Testis (tissue), 3 donors: ENCODE results near the gene TSPAN12. TPM values are rescaled to one million over a fixed set of nuclear protein-coding genes. Genes with fewer than 3 reads are reported as not detected.

Experiments used
- DNase-seq: peaks from one replicate; pipeline ENCODE4 v3.0.0-alpha.2; 2019
- H3K27ac ChIP-seq, 2 donors: fragments of 200-600 bp; sonication (generic); one replicate each; pipeline ENCODE4 v1.5.1; 2019
- H3K27me3 ChIP-seq: fragments of 200-600 bp; sonication (generic); one replicate; pipeline ENCODE4 v1.5.1; 2019
- H3K36me3 ChIP-seq: fragments of 200-600 bp; sonication (generic); one replicate; pipeline ENCODE4 v1.5.1; 2017; ENCODE audit warnings: low read depth; ENCODE audit errors: missing control alignments
- H3K4me1 ChIP-seq: fragments of 200-600 bp; sonication (generic); one replicate; pipeline ENCODE4 v1.5.1; 2019
- H3K4me3 ChIP-seq, 2 donors: fragments of 200-600 bp; sonication (generic); one replicate each; pipeline ENCODE4 v1.5.1; 2017 to 2019
- H3K9me3 ChIP-seq: fragments of 200-600 bp; sonication (generic); one replicate; pipeline ENCODE4 v1.5.1; 2017
- POLR2A ChIP-seq: fragments of 450-650 bp; IDR thresholded peaks from one replicate; pipeline ENCODE4 v1.6.1; 2017; ENCODE audit warnings: antibody characterized with exemption, mild to moderate bottlenecking, moderate library complexity
- WGBS, 2 donors: methylation state at CpG; one replicate each; pipeline ENCODE4 v1.1.5; 2018; 5-methylcytosine and 5-hydroxymethylcytosine counted together
- intact Hi-C: fragments of 100-400 bp; cut with DNase I; formaldehyde crosslinking; loops from one replicate; pipeline ENCODE4 v1.15.1; 2023; ENCODE audit warnings: low total_unique reads
- polyA plus RNA-seq: library from polyadenylated mRNA; stranded (reverse); fragments of 350-450 nt; fragmentation: Illumina TruSeq; extraction: RNeasy Lipid Tissue Mini Kit (QIAGEN cat#74804); gene quantifications from one replicate; pipeline ENCODE4 v1.2.3, GENCODE V29; 2014; ENCODE audit warnings: low read depth, low replicate concordance; ENCODE audit not compliant: insufficient read depth
- total RNA-seq, 2 donors: library from RNA; depleted of rRNA; stranded (reverse); fragments of >200 nt; gene quantifications; one replicate each; pipeline ENCODE4 v1.2.3, GENCODE V29; 2016
- TF ChIP-seq, protein P1 (sequence below), 3 experiments: fragments of 450-650 bp in 2 of 3; fragments of 200-600 bp in 1 of 3; sonication (generic) in 1 of 3; IDR thresholded peaks; one replicate each; pipeline ENCODE4 v1.5.1; 2016 to 2019; ENCODE audit warnings: antibody characterized with exemption in 3 of 3, mild to moderate bottlenecking in 2 of 3, moderate library complexity in 1 of 3

Gene TSPAN12
- total and polyA plus RNA-seq, 3 donors from 2014 or later = 4.3 to 6.6 (median 6.3) TPM

DNA sequence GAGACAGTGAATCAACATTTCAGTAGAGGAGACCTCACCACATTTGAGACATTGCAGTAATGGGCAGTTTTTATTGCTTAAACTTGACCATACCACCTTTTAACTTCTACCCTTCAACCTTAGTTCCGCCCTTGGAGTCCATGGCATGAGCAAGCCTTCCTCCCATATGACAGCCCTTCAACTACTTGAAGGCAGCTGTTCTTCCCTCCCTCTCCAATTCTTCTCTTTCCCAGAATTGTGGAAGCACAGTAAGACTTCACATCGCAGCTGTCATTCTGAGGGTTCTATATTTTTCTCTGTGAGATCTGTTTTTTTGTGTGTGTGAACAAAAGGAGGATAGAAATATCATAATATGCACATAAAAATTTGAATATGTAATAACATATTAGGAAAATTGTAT is 2.2 kb upstream of the TSPAN12 start:
- no peak for DNase-seq
- intact Hi-C loops = no loop called here
- H3K36me3 ChIP-seq = no peaks in the 10 kb centered on the region
- H3K9me3 ChIP-seq = no peaks in the 10 kb centered on the region
- H3K27ac ChIP-seq = no peak overlapping the region
- no peak for TF ChIP-seq POLR2A
- TF ChIP-seq, protein P1, sequence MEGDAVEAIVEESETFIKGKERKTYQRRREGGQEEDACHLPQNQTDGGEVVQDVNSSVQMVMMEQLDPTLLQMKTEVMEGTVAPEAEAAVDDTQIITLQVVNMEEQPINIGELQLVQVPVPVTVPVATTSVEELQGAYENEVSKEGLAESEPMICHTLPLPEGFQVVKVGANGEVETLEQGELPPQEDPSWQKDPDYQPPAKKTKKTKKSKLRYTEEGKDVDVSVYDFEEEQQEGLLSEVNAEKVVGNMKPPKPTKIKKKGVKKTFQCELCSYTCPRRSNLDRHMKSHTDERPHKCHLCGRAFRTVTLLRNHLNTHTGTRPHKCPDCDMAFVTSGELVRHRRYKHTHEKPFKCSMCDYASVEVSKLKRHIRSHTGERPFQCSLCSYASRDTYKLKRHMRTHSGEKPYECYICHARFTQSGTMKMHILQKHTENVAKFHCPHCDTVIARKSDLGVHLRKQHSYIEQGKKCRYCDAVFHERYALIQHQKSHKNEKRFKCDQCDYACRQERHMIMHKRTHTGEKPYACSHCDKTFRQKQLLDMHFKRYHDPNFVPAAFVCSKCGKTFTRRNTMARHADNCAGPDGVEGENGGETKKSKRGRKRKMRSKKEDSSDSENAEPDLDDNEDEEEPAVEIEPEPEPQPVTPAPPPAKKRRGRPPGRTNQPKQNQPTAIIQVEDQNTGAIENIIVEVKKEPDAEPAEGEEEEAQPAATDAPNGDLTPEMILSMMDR (IDR thresholded peaks at IDR 0.05) = no peak
- 93 to 95% methylated on average over 2 of the region's 2 CpGs for WGBS, 2 donors
- H3K4me3 ChIP-seq = no peak overlapping the region
- H3K27me3 ChIP-seq = no peaks in the 10 kb centered on the region
- no peaks in the 10 kb centered on the region for H3K4me1 ChIP-seq

DNA sequence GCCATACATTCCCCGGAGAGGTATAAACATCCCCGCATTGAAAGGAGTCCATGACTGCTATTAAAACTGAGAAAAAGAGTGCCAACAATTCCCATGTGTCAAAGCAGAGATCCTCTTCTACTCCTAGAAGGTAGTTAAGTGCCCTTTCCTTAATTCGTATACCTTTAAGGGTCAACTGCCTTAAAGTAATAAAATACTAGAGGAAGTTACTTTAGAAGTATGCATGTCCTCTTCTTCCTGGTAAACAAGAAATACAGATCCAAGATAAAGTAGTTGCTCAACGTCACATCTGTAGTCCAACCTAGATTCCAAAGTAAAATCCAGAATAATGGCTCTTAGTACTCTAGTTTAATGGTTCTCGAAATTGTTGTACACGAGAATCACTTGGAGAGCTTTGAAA is 1.5 kb upstream of the TSPAN12 start:
- H3K27ac ChIP-seq = no peak overlapping the region
- no peak overlapping the region for H3K4me3 ChIP-seq
- no peak for DNase-seq
- no peaks in the 10 kb centered on the region for H3K27me3 ChIP-seq
- 79 to 81% methylated on average over 6 of the region's 6 CpGs for WGBS, 2 donors
- intact Hi-C loops = no loop called here
- no peaks in the 10 kb centered on the region for H3K9me3 ChIP-seq
- TF ChIP-seq, protein P1 (IDR thresholded peaks at IDR 0.05) = no peak
- no peak for TF ChIP-seq POLR2A
- no peaks in the 10 kb centered on the region for H3K36me3 ChIP-seq
- no peaks in the 10 kb centered on the region for H3K4me1 ChIP-seq

DNA sequence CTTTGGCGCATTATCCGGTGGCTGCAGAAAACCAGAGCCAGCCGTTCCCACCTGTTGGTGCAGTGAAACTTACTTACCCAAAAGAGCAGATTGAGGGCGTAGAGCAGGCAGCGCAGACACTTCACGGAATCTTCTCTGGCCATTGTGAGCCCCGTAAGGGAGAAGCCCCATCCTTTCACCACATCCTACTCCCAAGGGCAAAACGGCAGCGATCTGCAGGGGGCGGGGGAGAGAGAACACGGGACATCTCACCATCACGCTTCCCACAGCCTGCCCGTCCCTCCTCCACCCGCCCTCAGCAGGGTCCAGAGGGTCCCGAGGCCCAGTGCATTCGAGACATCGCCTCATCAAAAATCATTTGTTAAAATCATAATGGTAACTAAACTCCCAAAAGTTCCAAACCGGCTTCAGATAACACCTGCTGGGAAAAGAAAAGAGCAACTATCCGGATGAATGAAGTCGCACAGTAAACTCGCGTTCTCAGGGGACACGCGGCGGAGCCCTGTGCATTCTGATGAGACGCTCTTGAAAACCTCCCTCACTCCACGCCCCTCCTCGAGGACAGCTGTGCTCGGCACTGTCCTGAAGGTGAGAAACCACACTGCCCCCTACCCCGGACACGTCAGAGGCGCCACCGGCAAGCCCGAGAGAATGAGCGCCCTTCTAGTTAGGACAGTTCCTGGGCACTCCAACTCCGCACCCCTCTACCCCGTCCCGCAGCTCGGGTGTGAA is 1.2 kb downstream of the TSPAN12 start:
- intact Hi-C loops = no loop called here

DNA sequence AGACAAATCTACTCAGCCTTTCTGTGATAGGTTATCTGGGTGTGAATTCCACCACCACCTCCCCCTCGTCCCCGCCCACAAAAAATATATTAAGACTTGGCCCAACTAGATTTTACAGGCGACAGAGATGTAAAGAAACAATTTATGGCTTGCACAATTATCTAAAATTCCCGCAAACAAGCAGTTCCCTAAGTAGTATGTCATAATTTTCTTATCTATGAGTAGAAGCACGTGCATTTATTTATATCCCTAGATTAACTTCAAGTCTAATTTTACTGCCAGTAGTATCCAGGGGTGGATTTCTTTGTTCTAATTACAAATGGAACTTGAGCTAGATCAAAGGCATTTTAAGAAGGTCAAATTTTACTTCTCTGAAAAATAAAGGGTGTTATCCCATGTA is 1.7 kb downstream of the TSPAN12 start:
- Histone ChIP-seq H3K4me3 (peak overlapping the region in 1 of 2 donors; percentile 72), H3K9me3 (no peaks in the 10 kb centered on the region), H3K27me3 (no peaks in the 10 kb centered on the region), H3K4me1 (no peaks in the 10 kb centered on the region), H3K27ac (no peak overlapping the region), H3K36me3 (no peaks in the 10 kb centered on the region)
- intact Hi-C loops = no loop called here
- WGBS, 2 donors = 46 to 52% methylated on average over 5 of the region's 5 CpGs
- no peak for TF ChIP-seq POLR2A
- no peak for DNase-seq

More for the DNA sequence above, 1.2 kb downstream of the TSPAN12 start:
- Histone ChIP-seq H3K27ac (peak overlapping the region; percentile 55 to 83), H3K4me3 (peak overlapping the region; percentile 65 to 72), H3K27me3 (no peaks in the 10 kb centered on the region), H3K36me3 (no peaks in the 10 kb centered on the region), H3K4me1 (no peaks in the 10 kb centered on the region), H3K9me3 (no peaks in the 10 kb centered on the region)
- TF ChIP-seq POLR2A = no peak
- TF ChIP-seq, protein P1 (IDR thresholded peaks at IDR 0.05) = no peak
- whole genome bisulfite sequencing, 2 donors = 0 to 2% methylated on average over 35 to 39 of the region's 39 CpGs
- peak; percentile 59 for DNase-seq

DNA sequence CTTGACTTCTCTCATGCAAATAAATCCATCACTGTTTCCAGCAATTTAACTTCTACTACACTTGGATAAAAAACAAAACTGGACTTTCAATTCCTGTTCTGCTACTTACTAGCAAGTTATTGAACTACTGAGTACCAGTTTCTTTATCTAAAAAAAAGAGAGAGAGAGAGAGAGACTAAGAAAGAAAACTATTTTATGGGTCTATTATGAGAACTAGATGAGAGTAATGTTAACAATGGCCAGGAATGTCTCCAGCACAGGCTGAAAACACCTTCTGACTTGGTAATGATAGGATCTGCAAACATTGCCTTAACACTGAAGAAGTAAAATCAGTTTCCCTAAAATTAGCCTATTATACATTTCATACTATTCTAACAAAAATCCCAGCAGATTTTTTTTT is 5.2 kb downstream of the TSPAN12 start:
- intact Hi-C loops = no loop called here
- TF ChIP-seq, protein P1 (IDR thresholded peaks at IDR 0.05) = no peak
- TF ChIP-seq POLR2A = no peak
- DNase-seq = no peak

More for the DNA sequence above, 5.2 kb downstream of the TSPAN12 start:
- Histone ChIP-seq H3K4me1 (no peaks in the 10 kb centered on the region), H3K4me3 (no peak overlapping the region), H3K9me3 (no peaks in the 10 kb centered on the region), H3K36me3 (no peaks in the 10 kb centered on the region), H3K27ac (no peak overlapping the region), H3K27me3 (no peaks in the 10 kb centered on the region)
